A549 treated with DMSO at 1 μM for 4 hours (cell line): ENCODE data around the gene TPK1. TPM values are rescaled to one million over a fixed set of nuclear protein-coding genes. Genes with fewer than 3 reads are reported as not detected.

Source experiments
- total RNA-seq: library from RNA; stranded (reverse); fragments of 200-300 nt; extraction: Qiagen RNA extraction; gene quantifications from 5 replicates; pipeline ENCODE4 v1.2.3, GENCODE V29; 2022; ENCODE audit warnings: low read depth

TPK1 gene
- 1.3 to 3.3 TPM (median 2.5 TPM) in 5 replicates for total RNA-seq

DNA sequence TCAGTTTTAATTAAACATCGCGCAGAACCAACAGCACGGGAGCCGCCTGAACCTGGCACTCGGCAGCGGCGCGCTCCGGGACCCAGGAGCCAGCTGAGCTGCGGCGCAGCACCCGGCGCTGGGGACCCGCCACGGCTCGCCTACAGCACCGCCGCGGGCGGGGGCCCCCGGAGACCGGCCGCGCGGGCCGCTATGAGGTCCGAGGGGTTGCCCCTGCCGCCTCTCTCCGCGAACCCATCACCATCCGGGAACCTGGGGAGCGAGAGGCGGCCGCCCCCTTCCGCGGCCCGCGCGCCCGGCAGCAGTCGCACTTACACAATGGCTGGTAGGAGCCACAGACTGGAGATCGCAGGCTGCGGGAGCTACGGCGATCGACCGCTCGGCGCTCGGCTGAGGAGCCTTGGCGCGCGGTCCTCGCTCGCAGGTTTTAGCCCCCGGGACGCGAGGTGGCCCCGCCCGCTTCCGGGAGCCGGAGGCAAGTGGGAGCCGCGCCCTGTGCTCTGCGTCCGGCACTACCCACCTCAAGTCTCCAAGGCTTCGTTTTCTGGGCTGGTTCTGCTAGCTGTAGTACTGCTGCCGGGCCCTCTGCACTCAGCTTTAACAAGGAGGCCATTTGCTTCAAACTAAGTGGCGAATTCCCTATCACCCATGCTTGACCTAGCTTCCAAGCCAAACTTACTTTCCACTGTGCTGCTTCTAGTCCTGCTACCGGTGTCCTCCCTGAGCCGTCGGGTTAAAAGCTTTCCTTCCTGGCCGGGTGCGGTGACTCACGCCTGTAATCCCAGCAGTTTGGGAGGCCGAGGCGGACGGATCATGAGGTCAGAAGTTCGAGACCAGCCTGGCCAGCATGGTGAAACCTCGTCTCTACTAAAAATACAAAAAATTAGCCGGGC, at the start of gene TPK1:
TPK1 (minus strand) TSS at position 402 of the 893 bp plus-strand sequence. CDS start 451 bp downstream, outside the sequence.

GRCh38 chr7:144403649-144404061, 432.2 kb downstream of the TPK1 start, which contains the start of gene NOBOX:
Gene NOBOX (minus strand): TSS chr7:144403693.

